ENCODE data around the gene RUFY3. TPM values are rescaled to one million over a fixed set of nuclear protein-coding genes. Genes with fewer than 3 reads are reported as not detected.

The RUFY3 gene
- polyA plus RNA-seq, 2 of the 4 experiments (the other 2 are of a cell fraction), result 8.1 to 20.8 TPM

DNA sequence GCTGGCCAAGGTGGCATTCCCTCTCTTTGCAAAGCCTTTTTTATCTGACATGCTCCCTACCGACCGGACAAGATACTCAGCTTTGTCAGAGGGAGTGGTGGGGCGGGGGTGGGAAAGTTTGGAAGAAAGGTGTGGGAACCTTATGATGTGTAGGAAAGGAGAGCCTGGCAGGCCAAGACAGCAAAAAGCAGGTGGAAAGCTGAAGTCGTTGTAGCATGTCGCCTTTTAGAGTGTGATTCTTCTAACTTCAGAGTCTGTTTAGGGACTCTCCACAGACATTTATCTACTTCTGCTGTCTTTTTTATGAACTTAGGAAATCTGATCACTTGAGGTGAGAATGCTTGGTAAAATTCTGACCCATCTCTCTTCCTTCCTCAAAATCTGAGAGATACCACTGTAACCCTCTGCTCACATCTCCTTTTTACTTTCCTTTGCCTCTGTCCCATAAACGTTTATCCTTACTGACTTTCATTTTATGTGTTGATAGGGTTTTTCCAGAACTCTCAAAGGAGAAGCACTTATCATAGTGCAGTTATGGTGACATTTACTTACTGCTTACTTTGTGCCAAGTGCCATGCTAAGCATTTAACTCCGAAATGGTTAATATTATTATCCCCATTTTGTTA is 8.2 kb upstream of the RUFY3 start:
- ChIA-PET CTCF (interaction anchor here (1.4 kb wide), 1 partner anchor 9 kb away, joined by 3 read pairs; no protein-coding TSS in a partner anchor), POLR2A (interaction anchor here (0.6 kb wide), 1 partner anchor 9 kb away, joined by 6 read pairs; no protein-coding TSS in a partner anchor)
- Histone ChIP-seq H3K4me1 (peaks cover 34% of the 10 kb centered on the region; the same call in 2 of the 3 replicates), H3K4me3 (no peak overlapping the region), H3K4me2 (peak overlapping the region; percentile 40; the same call in 2 of the 3 replicates), H3K27ac (peak overlapping the region; percentile 0 to 7; a peak in 3 of 6 replicates), H3K9me3 (no peaks in the 10 kb centered on the region)
- ATAC-seq, result no peak
- TF ChIP-seq, protein P1, sequence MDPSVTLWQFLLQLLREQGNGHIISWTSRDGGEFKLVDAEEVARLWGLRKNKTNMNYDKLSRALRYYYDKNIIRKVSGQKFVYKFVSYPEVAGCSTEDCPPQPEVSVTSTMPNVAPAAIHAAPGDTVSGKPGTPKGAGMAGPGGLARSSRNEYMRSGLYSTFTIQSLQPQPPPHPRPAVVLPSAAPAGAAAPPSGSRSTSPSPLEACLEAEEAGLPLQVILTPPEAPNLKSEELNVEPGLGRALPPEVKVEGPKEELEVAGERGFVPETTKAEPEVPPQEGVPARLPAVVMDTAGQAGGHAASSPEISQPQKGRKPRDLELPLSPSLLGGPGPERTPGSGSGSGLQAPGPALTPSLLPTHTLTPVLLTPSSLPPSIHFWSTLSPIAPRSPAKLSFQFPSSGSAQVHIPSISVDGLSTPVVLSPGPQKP (IDR thresholded peaks at IDR 0.05; ENCODE audit: low read depth, low read length), result no peak
- TF ChIP-seq NFE2L2 (conservative IDR thresholded peaks at IDR 0.05; ENCODE audit: low read length) (no peak), RNF2 (IDR thresholded peaks at IDR 0.05; ENCODE audit: borderline replicate concordance, low read depth) (no peak)
- no peak for DNase-seq (ENCODE audit: low read depth in 1 of 2, low spot score in 1 of 2)
- 66% methylated on average over 6 of the region's 7 CpGs for WGBS (ENCODE audit: missing lambda C conversion rate)
- no peak for FAIRE-seq

DNA sequence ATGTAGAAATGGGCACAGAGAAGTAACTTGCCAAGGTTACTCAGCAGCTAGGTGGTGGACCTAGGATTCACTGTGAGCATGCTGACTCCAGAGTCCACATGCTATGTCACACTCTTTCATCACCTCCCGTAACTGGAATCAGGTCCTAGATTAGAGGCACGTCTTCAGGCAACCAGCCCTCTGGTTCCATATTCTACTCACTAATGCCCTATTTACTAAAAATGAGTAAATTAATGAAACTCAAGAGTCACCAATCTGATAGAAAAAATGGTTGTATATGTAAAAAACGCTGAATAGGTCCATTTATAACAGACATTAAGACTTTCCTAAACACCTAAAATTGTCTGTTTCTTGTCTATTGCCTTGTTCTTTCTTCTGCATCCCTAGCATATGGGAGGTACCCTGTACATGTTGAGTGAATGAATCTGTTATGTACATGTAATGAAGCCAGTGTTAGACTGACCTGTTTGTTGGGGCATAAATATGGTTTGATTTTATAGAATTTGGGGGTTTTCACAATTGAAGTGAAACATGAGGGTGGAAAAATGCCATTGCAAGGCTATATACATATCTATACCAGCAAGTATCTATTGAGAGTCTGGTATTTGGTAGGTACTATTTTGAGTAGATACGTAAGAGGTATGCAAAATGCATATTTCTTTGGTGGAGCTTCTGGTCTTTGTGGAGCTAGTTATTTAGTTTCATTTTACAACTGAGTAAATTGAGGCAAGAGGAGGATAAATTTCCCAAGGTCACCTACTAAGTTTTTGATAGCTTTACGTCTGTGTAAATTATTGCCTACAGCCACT is 7.5 kb upstream of the RUFY3 start:
- peak; percentile 32 to 74; a peak in 2 of 6 replicates for ATAC-seq
- ChIA-PET CTCF (interaction anchor here (1.4 kb wide), 1 partner anchor 10 kb away, joined by 3 read pairs; no protein-coding TSS in a partner anchor), POLR2A (interaction anchor here (1.6 kb wide), 1 partner anchor 9 kb away, joined by 4 read pairs; no protein-coding TSS in a partner anchor)
- peak overlapping the region; percentile 40; the same call in 2 of the 3 replicates for H3K4me2 ChIP-seq
- 72% methylated on average over 5 of the region's 5 CpGs for WGBS (ENCODE audit: missing lambda C conversion rate)
- peaks cover 27% of the 10 kb centered on the region; the same call in 2 of the 3 replicates for H3K4me1 ChIP-seq
- no peak for TF ChIP-seq CHD2 (IDR thresholded peaks at IDR 0.05; ENCODE audit: low read length, partially characterized antibody)
- TF ChIP-seq MAZ (IDR thresholded peaks at IDR 0.05; ENCODE audit: borderline replicate concordance, low read depth, low read length), result no peak
- TF ChIP-seq ZFP36 (IDR thresholded peaks at IDR 0.05; ENCODE audit: borderline replicate concordance, partially characterized antibody), result no peak
- TF ChIP-seq HOXB13 (CRISPR knock-in tag; IDR thresholded peaks at IDR 0.05; ENCODE audit: low read depth), result no peak
- TF ChIP-seq SMC3 (IDR thresholded peaks at IDR 0.05), result no peak
- TF ChIP-seq, protein P2, sequence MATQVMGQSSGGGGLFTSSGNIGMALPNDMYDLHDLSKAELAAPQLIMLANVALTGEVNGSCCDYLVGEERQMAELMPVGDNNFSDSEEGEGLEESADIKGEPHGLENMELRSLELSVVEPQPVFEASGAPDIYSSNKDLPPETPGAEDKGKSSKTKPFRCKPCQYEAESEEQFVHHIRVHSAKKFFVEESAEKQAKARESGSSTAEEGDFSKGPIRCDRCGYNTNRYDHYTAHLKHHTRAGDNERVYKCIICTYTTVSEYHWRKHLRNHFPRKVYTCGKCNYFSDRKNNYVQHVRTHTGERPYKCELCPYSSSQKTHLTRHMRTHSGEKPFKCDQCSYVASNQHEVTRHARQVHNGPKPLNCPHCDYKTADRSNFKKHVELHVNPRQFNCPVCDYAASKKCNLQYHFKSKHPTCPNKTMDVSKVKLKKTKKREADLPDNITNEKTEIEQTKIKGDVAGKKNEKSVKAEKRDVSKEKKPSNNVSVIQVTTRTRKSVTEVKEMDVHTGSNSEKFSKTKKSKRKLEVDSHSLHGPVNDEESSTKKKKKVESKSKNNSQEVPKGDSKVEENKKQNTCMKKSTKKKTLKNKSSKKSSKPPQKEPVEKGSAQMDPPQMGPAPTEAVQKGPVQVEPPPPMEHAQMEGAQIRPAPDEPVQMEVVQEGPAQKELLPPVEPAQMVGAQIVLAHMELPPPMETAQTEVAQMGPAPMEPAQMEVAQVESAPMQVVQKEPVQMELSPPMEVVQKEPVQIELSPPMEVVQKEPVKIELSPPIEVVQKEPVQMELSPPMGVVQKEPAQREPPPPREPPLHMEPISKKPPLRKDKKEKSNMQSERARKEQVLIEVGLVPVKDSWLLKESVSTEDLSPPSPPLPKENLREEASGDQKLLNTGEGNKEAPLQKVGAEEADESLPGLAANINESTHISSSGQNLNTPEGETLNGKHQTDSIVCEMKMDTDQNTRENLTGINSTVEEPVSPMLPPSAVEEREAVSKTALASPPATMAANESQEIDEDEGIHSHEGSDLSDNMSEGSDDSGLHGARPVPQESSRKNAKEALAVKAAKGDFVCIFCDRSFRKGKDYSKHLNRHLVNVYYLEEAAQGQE (IDR thresholded peaks at IDR 0.05), result no peak
- peak; percentile 14 for TF ChIP-seq MAFK (IDR thresholded peaks at IDR 0.05; ENCODE audit: partially characterized antibody)
- DNase-seq (ENCODE audit: low read depth in 1 of 2, low spot score in 1 of 2), result no peak
- FAIRE-seq, result no peak
- H3K9me3 ChIP-seq, result no peaks in the 10 kb centered on the region
- H3K4me3 ChIP-seq, result no peak overlapping the region
- H3K27ac ChIP-seq, result peak overlapping the region; percentile 6 to 7; a peak in 3 of 6 replicates

DNA sequence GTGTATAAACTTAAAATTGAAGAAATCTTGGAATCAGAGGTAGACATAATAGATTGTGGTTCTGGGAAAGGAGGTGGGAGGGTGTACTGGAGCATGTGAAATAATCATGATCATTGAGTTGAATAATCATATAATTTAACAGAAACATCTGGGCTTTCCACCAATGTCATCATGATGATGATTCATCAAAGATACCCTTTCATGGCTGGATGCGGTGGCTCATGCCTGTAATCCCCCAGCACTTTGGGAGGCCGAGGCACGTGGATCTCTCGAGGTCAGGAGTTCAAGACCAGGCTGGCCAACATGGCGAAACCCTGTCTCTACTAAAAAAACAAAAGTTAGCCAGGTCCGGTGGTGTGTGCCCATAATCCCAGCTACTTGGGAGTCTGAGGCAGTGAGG is 6.7 kb upstream of the RUFY3 start:
- no peak for ATAC-seq
- WGBS (ENCODE audit: missing lambda C conversion rate), result 93% methylated on average over 6 of the region's 6 CpGs
- no peaks in the 10 kb centered on the region for H3K9me3 ChIP-seq
- H3K27ac ChIP-seq, result no peak overlapping the region
- FAIRE-seq, result no peak
- no peak for DNase-seq (ENCODE audit: low read depth in 1 of 2, low spot score in 1 of 2)
- ChIA-PET POLR2A (interaction anchor here (1.6 kb wide), 1 partner anchor 9 kb away, joined by 4 read pairs; no protein-coding TSS in a partner anchor), CTCF (no interaction called here)
- TF ChIP-seq, protein P3, sequence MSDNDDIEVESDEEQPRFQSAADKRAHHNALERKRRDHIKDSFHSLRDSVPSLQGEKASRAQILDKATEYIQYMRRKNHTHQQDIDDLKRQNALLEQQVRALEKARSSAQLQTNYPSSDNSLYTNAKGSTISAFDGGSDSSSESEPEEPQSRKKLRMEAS (IDR thresholded peaks at IDR 0.05), result no peak
- TF ChIP-seq NR3C1 (IDR thresholded peaks at IDR 0.05) (no peak), EHF (CRISPR knock-in tag; IDR thresholded peaks at IDR 0.05) (no peak), FOXS1 (CRISPR knock-in tag; IDR thresholded peaks at IDR 0.05) (no peak), BHLHE40 (IDR thresholded peaks at IDR 0.05; ENCODE audit: low read depth, low read length) (no peak), NPAS2 (CRISPR knock-in tag; IDR thresholded peaks at IDR 0.05; ENCODE audit: borderline replicate concordance) (no peak)
- TF ChIP-seq, protein P2 (IDR thresholded peaks at IDR 0.05), result no peak
- no peak overlapping the region for H3K4me2 ChIP-seq
- H3K4me1 ChIP-seq, result peaks cover 19% of the 10 kb centered on the region; the same call in 2 of the 3 replicates
- H3K4me3 ChIP-seq, result no peak overlapping the region
